Measurements from ENCODE around the gene FPR3.

The FPR3 gene

GRCh38 chr19:51807925-51808324 is 13.0 kb downstream of the FPR3 start:
- no peak for DNase-seq

- DNase-seq: no peak
Observed at GRCh38 chr19:51808333-51808986, 13.5 kb downstream of the FPR3 start.

- DNase-seq: no peak
Observed at GRCh38 chr19:51809787-51810186, 14.8 kb downstream of the FPR3 start.

- no peak for DNase-seq
Observed at GRCh38 chr19:51810223-51810622, 15.3 kb downstream of the FPR3 start.

- DNase-seq: no peak
Observed at GRCh38 chr19:51811344-51811743, 16.4 kb downstream of the FPR3 start.

GRCh38 chr19:51815043-51815442 is 20.1 kb downstream of the FPR3 start:
- no peak for DNase-seq

- DNase-seq: no peak
Observed at GRCh38 chr19:51816711-51817110, 21.8 kb downstream of the FPR3 start.

- no peak for DNase-seq
Observed at GRCh38 chr19:51820011-51820410, 25.1 kb downstream of the FPR3 start.

- DNase-seq: no peak
Observed at GRCh38 chr19:51820831-51821446, 26.0 kb downstream of the FPR3 start.

GRCh38 chr19:51821456-51821855 is 26.5 kb downstream of the FPR3 start:
- DNase-seq: no peak

GRCh38 chr19:51821921-51822320 is 27.0 kb downstream of the FPR3 start:
- DNase-seq: no peak

GRCh38 chr19:51822325-51822724 is 27.4 kb downstream of the FPR3 start:
- no peak for DNase-seq

GRCh38 chr19:51822946-51823345 is 28.0 kb downstream of the FPR3 start:
- no peak for DNase-seq

- DNase-seq: no peak
Observed at GRCh38 chr19:51824281-51825005, 29.5 kb downstream of the FPR3 start.

GRCh38 chr19:51830274-51830673 is 35.3 kb downstream of the FPR3 start:
- DNase-seq: no peak

- DNase-seq: no peak
Observed at GRCh38 chr19:51837145-51837544, 42.2 kb downstream of the FPR3 start.

- no peak for DNase-seq
Observed at GRCh38 chr19:51861870-51862622, 67.1 kb downstream of the FPR3 start.

- DNase-seq: no peak
Observed at GRCh38 chr19:51873097-51873496, 78.1 kb downstream of the FPR3 start.

Measured in activated gamma-delta T cell (primary cell).